ENCODE measurements around the gene PITX1.

The PITX1 gene

DNA sequence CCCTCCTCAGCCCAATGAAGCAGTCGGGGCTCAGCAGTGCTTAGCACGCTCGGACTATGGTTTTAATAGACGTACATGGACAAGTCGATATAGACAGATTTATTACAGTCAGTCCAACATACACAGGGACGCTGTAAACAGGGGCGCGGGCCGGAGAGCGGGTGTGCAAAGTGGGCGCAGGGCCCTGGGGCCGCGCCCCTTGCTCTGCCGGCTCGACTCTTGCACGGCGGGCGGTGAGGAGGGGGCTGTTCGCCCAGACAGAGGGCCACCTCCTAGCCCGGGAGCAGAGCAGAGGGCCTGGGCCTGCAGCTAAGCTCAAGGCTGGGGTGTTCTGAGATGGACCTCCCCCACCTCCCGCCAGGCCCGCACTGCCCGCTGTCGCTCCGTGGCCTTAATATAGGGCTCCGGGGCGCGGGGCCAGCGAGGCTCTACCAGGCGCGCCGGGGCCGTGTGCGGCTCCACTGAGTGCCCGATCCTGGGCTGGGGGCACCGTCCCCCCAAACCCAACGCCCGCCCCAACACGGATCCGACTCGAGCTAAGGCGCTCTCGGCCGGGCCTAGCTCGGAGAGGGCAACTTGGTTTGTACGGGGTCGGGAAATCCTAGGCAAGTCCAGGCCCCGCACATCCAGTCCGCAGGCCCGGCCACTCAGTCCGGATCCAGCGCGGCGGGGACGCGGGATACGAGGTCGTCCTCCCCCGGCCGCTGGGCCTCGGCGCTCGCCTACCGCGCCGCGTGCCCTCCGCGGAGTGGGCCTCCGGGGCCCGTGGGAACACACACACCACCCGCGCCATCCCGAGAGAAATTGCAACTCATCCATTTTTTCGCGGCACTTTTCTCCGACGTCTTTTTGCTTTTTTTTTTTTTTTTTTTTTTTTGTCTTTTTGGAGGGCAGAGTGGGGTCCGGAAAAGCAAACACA lies 6.1 kb downstream of the PITX1 start:
- no peak for DNase-seq

- DNase-seq, result no peak
These were observed 6.7 kb downstream of the PITX1 start for GRCh38 chr5:135027266-135027696.

- no peak for DNase-seq
These were observed 7.3 kb downstream of the PITX1 start for GRCh38 chr5:135026645-135027265.

GRCh38 chr5:135025730-135026644 lies 8.0 kb downstream of the PITX1 start:
- no peak for DNase-seq

DNA sequence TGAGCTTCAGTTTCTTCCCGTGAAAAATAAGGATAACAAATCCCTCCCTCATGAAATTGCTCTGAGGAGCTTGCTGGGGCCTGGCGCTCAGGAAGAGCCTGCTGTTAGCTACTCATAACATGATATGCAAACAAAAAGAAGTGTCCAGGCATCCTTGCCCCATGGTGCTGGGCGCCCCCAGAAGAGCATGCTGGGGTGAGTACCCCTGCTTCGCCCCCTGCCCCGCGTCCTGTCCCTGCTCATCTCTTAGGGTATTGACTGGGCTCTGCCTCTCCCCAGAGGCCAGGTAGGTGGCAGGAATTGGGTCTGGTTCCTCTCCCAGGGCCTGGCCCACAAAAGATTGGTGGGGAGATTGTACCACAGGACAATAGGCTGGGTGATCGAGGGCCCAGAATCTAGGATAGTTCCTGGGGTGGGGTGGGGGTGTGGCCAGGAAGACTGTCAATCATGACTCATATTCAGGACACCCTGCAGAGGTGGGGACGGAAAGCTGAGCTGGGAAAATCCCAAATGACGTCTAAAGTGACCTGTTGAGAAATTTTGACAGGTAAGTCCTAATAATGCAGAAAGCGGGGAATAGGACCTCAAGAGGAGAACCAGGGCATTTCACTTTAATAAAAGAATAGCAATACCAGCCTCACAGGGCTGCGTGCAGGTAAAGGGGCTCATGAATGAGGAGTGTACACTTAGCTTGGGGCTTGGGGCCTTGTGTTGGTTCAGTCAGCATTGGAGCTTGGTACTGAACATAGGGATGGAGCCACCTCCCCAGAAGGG lies 8.9 kb downstream of the PITX1 start:
- no peak for DNase-seq

DNA sequence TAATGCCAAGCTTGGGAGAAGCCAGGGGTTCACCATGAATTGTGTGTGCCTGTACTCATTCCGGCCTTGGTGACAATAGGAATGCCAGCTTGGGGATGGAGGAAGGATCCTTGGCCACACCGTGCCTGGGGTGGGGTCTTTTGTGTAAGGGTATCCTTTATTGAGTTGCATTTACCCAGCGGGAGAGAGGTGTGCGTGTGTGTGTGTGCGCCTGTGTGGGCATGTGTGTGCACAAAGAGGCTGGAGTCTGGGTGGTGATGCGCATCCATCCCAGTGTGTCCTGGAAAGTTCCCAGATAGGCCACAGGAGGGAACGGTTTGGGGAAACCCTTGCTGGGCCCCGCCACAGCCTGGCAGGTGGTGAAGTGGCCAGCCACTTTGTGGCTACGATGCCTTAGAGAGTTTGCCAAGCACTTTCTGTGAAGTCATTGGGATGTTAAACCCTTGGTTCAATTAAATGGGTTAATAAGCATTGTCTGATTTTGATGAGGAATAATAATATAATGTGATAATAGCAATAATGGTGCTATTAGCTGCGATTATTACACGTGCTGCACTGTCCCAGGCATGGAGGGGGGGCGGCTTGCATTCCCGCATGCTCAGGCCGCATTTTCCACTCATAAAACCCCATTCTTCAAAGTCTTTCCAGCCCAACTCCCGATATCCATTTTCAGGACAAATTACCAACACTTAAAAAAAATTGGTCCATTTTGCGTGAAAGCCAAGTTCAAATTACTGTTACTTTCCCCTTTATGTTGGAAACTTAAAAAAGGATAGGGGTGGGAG lies 13.7 kb downstream of the PITX1 start:
- no peak for DNase-seq

DNA sequence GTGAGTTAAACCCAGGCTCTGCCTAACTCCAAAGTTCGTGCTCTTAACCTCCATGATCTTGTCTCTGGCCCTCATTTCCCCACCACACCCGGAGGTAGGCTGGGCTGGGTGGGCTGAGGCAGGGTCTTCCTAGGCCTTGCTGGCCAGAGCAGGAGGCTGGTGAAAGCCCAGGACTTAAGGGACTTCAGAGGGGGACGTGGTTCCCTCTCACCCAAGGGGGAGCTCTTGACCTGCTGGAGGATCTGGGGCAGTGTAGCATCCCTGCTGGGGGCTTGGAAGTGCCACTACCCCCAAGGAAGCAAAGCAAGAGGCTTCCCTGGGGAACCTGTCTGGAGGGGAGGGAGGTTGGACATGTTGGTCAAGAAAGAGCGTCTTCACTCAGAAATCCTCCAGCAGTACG lies 14.7 kb downstream of the PITX1 start:
- DNase-seq, result no peak

- DNase-seq, result no peak
These were observed 15.6 kb downstream of the PITX1 start for GRCh38 chr5:135018457-135018856.

DNA sequence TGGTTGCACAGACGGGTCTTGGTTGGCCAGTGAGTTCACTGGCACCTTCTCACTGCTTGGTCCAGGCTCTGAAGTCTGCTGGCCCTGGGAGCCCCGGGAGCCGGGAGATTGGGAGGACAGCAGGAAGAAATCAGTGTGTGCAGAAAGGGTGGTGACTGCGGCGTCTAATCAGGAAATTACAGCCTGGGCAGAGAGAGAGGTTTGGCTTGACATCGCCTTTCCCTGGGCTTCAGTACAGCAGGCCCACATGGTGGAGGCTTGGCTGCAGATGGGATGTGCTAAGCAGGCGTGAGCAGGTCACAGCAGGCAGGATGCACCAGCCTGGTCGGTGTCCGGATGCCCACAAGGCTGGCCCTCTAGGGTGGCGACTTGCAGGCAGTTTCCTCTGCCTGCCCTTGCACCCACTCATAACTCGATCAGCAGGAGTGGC lies 17.2 kb downstream of the PITX1 start:
- no peak for DNase-seq

DNA sequence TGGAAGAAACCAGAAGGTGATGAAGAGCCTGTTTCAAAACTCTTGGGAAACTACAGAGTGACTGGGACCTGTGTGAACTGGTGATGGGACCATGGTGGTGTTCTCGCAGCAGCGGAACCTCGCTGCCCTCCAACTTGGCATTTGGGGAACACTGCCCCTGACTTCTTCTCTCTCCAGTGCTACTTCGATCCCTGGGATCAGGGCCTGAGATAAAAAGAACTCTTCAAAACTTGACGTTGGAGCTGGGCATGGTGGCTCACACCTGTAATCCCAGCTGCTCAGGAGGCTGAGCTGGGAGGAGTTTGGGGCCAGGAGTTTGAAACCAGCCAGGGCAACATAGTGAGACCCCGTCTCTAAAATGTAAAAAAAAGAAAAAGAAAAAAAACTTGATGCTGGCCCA lies 18.1 kb downstream of the PITX1 start:
- DNase-seq, result no peak

GRCh38 chr5:135013947-135014570 lies 20.0 kb downstream of the PITX1 start:
- no peak for DNase-seq

DNA sequence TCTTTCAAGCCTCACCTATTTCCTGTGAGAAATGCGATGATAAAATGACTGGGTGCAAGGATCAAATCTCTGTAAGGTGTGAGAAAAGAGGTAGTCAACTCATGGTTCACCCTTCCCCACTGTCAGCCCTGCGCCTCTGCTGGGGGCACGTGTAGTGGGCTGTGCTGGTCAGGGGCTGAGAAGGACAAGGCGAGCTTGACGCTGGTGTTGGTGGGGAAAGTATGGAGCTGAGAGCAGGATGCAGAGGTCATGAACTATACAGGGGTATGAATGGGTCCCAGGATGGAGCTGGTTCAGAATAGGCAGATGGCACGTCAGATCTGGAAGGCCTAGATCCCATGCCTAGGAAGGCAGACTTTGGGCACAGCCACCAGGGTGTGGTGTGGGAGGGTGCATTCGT lies 20.6 kb downstream of the PITX1 start:
- no peak for DNase-seq

DNA sequence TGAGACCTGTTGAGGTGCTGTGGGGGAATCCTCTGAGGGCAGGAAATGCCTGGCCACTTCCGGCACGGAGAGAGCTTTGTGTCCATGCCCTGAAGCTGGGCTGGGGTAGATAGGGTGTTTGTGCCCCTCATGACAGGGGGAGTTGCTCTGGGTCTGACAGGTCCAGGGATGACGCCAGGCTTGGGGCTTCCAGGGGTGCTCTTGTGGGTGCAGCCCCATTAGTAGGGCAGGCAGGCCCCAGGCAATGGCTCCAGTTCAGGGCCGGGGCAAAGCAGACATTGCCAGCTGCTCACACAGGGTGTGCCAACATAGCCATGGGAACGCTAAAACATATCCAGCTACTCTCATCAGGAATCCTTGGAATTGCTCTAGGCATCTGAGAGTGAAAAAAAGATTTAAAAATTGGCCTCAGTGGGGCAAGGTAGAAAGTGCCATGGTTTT lies 21.1 kb downstream of the PITX1 start:
- no peak for DNase-seq

- no peak for DNase-seq
These were observed 21.9 kb downstream of the PITX1 start for GRCh38 chr5:135012033-135012588.

DNA sequence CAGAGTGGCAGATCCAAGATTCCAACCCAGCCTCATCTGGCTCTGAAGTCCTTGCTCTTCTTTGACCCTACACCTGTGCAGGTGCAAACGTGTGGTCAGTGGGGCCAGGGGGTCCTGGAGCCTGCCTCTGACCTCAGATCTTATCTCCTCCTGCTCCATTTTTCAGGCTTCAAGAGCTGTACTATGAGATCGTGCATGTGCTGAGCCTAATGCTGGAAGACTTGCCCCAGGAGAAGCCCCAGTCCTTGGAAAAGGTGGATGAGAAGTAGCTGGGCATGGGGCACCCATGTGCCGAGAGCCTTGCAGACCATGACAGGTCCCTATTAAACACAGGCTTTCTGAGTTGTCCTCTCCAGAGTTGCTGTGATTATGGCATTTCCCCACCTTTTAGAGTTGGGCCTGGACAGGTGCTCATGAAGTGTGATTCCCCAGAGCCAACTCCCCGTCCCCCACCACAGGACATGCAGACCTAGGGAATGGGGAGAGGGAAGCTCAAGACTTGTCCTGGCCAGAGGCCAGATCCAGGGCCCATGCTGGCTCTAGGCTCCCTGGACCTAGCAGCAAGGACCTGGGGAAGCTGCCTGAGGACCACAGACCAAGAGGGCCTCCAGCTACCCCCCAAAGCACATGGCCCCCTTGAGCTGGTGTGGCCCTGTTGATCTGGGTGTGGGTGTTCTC lies 22.5 kb downstream of the PITX1 start:
- no peak for DNase-seq

DNA sequence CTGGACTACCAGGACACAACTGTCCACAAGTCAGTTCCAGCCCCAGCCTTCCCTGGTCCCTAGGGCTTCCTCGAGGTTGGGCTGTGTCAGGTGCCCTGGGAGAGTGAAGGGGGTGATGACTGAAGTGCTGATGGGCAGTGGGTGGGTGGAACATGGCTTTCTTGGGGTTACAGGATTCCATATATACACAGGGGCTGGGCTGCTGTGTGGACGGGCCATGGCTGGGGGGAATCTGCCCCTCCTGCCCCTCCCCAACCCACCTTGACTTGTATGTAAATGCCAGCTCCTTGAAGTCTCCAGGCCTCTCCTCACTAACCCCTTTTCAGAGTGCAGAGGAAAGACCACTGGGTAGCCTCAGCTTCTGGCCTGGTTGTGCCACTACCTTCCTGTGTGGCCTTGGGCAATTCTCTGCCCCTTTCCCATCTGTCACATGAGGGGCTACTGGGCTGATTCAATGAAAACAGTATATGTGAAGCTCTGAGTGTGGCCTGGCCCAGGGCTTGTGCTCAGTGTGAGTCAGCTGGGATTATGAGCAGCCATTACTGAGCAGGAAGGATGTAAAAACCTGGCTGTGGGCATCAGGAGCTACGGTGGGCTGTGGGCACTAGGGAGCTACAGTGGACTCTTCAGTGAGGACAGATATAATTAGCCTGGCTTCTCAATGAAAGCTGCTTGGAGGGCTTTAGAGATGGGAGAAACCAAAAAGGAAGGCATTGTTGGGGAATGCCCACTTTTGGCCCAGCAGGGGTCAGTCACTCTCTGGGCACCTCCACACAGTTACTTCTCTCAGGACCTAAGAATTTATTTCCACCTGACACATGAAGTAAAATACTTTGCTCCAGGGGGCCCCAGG lies 23.3 kb downstream of the PITX1 start:
- no peak for DNase-seq

- DNase-seq, result no peak
These were observed 24.1 kb downstream of the PITX1 start for GRCh38 chr5:135009736-135010501.

All from GF-D8 (cell line).